ENCODE results near the gene PRF1.

Gene PRF1

DNA sequence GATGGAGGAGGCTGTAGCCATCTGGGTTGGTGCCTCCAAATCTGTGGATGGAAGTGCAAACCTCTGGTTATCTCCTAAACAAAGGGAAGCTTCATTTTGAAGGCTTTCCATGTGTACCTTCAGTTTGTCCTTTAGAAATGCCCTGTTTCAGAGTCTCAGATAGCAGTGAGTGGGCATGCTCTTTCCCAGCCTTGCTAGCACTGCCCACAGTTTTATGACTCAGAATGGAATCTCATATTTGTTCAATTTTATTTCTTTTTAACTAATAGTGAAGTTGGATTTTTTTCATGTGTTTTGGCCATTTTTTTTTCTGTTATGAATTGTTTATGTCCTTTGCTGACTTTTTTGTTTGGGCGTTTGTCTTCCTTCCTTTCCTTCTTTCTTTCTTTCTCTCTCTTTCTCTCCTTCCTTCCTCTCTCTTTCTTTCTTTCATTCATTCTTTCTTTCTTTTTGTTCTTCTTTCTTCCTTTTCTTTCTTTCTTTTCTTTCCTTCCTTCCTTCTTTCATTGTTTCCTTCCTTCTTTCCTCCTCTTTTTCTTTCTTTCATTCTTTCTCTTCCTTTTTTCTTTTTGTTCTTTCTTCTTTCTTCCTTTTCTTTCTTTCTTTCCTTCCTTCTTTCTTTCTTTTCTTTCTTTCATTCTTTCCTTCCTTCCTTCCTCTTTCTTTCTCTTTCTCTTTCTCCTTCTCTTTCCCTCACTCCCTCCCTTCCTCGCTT, 25.6 kb downstream of the PRF1 start:
- DNase-seq (ENCODE audit: low read depth) = peak; percentile 68

DNA sequence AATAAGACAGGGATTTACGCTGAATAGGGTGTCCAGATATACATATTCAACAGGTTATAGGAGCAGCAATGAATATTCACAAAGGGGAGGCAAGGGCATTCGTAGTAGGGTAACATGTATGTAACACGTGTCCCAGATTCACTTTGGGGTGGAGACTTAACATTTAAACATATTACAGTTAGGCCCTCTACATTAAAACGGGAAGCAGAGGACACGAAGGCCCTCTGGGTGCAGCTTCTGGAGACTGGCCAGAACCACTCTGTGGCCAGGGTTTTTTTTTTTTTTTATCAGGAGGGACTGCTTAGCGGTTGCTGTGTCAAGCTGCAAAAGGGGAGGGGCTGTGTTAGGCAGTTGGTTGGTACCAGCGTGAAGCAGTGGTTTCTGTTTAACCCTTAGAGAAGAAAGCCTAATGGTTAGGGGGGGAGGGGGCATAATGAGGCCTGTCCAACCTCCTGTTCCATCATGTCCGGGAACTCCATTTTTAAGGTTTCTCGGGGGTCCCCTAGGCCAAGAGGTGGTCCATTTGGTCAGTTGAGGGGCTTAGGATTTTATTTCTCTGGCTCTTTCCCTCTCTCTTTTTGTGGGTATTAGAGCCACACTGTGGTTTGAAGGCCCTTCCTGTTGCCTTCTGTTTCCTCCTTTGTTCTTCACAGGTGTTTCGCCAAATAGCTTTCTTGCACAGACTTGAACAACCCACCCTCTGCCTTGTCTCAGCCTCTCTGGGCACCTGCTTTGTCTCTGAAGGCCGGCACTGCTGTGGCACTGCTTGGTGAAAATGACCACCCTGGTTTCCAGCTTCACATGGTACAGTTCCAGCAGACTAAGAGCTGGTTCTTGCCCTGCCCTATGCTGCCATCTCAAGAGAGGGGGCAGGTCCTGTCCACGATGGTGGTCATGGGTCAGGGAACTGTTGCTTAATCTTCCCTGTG, 26.4 kb downstream of the PRF1 start:
- DNase-seq (ENCODE audit: low read depth) = peak; percentile 91

- DNase-seq (ENCODE audit: low read depth) = peak; percentile 32
These were observed 27.1 kb downstream of the PRF1 start for GRCh38 chr10:70575486-70575873.

DNA sequence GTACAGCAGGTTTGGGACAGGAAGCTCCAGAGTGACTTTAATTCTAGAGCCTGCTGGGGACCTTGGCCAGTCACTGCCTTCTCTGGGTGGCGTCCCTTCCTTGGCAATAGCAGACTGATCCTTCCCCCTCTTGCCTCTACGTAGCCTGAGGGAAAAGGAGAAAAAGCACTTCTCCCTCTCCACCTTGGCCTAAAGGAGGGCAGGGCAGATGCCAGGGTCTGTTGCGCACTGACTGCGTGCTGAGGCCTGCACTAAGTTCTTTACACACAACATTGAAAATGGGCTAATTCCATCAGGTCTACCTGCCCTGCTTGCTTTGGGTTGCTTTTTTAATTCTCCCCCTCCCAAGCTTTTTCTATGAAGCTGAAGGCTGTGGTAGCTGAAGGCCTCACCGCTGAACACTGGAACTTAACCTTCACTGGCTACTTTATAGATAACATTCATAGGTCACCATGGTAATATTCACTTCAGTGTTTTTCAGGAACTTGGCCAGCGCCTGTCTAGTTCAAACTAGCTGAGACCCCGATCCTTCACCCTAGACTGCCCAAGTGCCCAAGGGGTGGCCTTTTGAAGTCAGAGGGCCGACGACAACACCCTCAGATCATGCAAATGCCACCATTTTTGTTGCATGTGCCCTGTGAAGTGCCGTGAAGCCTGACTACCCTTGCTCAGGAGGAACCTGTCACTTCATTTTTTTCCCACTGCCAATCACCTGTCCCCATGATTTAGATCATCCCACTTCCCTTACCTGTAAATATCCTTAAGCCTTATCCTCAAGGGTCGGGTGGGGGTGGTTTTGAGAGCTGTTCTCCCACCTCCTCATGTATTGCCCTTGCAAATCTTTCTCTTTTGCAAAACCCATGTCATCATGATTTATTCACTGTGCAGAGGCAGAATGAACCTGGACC, 28.7 kb downstream of the PRF1 start:
- DNase-seq (ENCODE audit: low read depth) = no peak

- no peak for DNase-seq (ENCODE audit: low read depth)
These were observed 30.7 kb downstream of the PRF1 start for GRCh38 chr10:70571636-70572439.

- no peak for DNase-seq (ENCODE audit: low read depth)
These were observed 31.3 kb downstream of the PRF1 start for GRCh38 chr10:70571236-70571635.

- no peak for DNase-seq (ENCODE audit: low read depth)
These were observed 33.6 kb downstream of the PRF1 start for GRCh38 chr10:70568781-70569495.

GRCh38 chr10:70568113-70568512, 34.4 kb downstream of the PRF1 start:
- DNase-seq (ENCODE audit: low read depth) = no peak

GRCh38 chr10:70567603-70568002, 34.9 kb downstream of the PRF1 start:
- no peak for DNase-seq (ENCODE audit: low read depth)

GRCh38 chr10:70566515-70567290, 35.8 kb downstream of the PRF1 start:
- no peak for DNase-seq (ENCODE audit: low read depth)

- DNase-seq (ENCODE audit: low read depth) = no peak
These were observed 36.7 kb downstream of the PRF1 start for GRCh38 chr10:70565556-70566514.

DNA sequence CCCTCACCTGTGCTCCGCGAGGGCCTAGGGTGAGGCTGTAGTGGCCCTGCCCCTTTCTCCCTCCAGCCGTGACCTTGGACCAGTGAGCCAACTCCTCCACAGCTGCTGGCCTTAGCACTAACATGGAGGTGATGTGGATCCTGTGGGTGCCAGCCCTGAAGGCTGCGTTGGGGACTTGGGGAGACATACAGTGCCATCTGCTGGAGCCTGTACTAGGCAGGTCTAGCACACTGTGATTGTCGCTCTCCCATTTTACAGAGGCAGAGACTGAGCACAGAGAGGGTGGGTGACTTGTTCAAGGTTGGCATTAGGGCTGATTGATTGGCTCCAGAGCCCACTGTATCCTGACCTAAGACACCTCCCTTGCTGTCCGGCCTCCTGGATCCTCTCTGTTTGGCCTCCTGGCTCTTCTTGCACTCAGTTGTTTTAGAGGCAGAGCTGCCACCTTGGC, 37.6 kb downstream of the PRF1 start:
- DNase-seq (ENCODE audit: low read depth) = no peak

GRCh38 chr10:70564113-70564725, 38.3 kb downstream of the PRF1 start:
- no peak for DNase-seq (ENCODE audit: low read depth)

DNA sequence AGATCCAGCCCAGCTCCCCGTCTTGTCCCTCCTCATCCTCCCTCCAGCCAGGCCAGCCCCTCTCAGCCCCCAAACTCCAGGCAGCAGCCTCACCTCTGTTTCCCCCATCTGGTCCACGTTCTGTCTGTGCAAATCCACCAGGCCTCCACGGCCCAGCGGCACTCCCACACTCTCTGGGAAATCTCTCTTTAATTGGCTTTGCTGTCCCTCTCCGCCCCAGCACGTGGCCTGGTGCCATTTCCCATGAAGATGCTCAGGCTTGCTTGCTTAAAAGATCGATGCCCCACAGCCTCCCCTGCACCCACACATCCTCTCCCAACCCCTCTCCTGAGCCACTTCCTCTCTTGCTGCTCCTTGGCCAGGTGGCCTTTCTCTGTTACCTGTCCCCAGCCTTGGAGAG, 39.3 kb downstream of the PRF1 start:
- DNase-seq (ENCODE audit: low read depth) = no peak

DNA sequence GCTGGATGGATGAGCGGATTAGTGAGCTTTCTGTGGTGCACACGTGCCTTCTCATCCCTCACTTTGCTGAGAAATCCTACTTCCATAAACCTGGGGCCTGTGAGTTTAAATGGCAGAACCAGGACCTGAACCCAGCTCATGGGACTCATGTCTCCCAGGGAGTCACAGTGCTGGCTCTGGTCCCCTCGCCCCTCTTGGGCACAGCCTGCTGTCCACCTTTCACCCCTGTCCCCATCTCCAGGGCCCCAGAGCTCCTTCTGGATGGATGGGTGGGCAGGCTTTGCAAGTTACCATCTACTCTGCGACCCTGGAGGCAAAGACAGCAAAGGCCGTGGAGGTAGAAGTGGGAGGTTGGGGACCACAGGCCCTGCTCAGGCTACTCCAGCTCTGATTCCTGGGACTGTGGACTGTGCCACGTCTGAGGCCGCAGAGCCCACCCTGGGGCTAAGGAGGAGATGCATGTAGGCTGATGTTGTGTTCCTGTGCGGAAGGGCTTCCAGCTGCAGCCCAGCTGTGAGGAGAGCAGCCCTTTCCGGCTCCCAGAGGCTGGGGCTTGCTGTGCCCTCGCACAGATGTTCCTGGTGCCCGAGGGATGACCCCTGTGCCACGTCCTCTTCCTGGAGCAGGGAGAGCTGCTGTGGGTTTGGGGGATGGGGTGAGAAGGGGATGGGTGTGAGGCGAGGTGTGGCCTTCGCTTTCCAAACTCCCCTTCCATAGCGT, 40.3 kb downstream of the PRF1 start:
- no peak for DNase-seq (ENCODE audit: low read depth)

GRCh38 chr10:70561558-70561957, 41.0 kb downstream of the PRF1 start:
- no peak for DNase-seq (ENCODE audit: low read depth)

DNA sequence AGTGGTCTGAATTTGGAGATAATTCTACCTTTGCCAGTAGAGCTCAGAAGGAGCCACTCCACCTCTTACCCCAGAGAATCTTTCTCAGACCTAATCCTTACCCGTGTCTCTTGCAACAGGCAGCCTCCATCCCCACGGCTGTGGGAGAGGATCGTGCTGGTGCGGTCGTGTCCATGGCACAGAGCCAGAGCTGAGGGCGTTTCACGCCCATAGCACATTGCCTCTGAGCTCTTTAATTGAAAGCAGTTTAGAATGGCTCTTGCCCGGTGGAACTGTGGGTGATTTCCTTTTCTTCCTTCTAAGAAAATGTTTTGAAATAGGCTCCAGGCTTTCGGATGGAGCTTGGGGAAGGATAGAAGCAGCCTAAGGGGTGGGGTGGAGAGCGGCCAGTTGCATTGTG, 41.5 kb downstream of the PRF1 start:
- peak; percentile 75 for DNase-seq (ENCODE audit: low read depth)
